Measurements from ENCODE around the gene OLR1.

DNA sequence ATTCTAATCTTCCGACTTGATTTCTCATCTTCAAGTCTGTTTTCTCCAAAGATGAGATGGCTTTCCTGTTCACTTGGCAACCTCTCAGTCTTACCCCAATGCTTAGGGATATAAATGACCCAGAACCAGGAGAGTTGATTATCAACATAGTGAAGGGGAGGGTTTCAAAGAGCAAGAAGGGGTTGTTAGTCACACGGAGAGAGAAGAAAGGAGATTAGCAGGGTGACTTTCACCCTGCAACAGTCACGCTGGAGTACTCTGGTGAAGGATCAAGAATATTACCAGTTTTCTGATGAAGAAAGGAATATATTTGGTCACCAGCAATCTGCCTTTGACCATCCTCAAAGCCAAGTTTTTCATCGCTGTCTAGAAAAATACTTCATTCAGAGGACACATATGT lies 6.9 kb upstream of the OLR1 start, which contains the start of gene TMEM52B:
- no peak for TF ChIP-seq POLR2A (IDR thresholded peaks at IDR 0.05; ENCODE audit: low read depth, low read length)
- no peak for TF ChIP-seq POLR2AphosphoS5 (IDR thresholded peaks at IDR 0.05; ENCODE audit: low read depth, low read length)
- no peak for TF ChIP-seq TAF1 (IDR thresholded peaks at IDR 0.05; ENCODE audit: borderline replicate concordance, low read depth, low read length)

Data from GM12892 (cell line).